ENCODE data around the gene KRT24. TPM values are rescaled to one million over a fixed set of nuclear protein-coding genes. Genes with fewer than 3 reads are reported as not detected.

Gene KRT24
- total and polyA plus RNA-seq, 2 of the 4 experiments (the other 2 are of a cell fraction): not detected

- H3K9ac ChIP-seq (ENCODE audit: low read depth, low read length): no peak overlapping the region
- no peak overlapping the region for H3K4ac ChIP-seq (ENCODE audit: low read depth, low read length)
- POLR2A ChIA-PET (ENCODE audit: unreplicated experiment): no interaction called here
- no peak overlapping the region for H4K91ac ChIP-seq (ENCODE audit: insufficient read depth, low read depth, low read length)
- H3K4me2 ChIP-seq (ENCODE audit: low read depth, low read length): no peak overlapping the region
- no peaks in the 10 kb centered on the region for H3K79me1 ChIP-seq (ENCODE audit: low read depth in 1 of 2, low read length in 2 of 2)
- H3K23ac ChIP-seq (ENCODE audit: low read depth, low read length): no peak overlapping the region
- no peak overlapping the region for H2AK9ac ChIP-seq (replicated peaks; ENCODE audit: low read depth, low read length, poor library complexity)
- H3K14ac ChIP-seq (replicated peaks; ENCODE audit: low read depth, low read length): no peak overlapping the region
- H3K27ac ChIP-seq (ENCODE audit: insufficient read depth, low read length): no peak overlapping the region
- no peaks in the 10 kb centered on the region for H3K4me1 ChIP-seq (ENCODE audit: control insufficient read depth, insufficient read depth, low read length)
- BruUV-seq (replicated peaks): no TSS peak
- H3K36me3 ChIP-seq (ENCODE audit: control insufficient read depth, insufficient read depth, low read length): no peaks in the 10 kb centered on the region
- no peaks in the 10 kb centered on the region; the same call in 1 of the 2 replicates for H3K9me3 ChIP-seq (ENCODE audit: control insufficient read depth, insufficient read depth, low read length)
- H3K56ac ChIP-seq (ENCODE audit: extremely low read depth, insufficient read depth, low read length): no peak overlapping the region
- WGBS, 2 experiments (ENCODE audit: extremely low coverage in 2 of 2, insufficient read length in 1 of 2): 40% methylated on average over 3 of the region's 5 CpGs; no CpG with 5 or more reads in 1 of the 2 experiments
- H3K27me3 ChIP-seq (ENCODE audit: control insufficient read depth, insufficient read depth, low read length): peaks cover 61% of the 10 kb centered on the region
- DNase-seq (no peak), ATAC-seq (ENCODE audit: low read depth) (no peak)
- dilution Hi-C loops (cut with HindIII; ENCODE audit: low sequenced_read_pairs, unreplicated experiment) (no loop called here), intact Hi-C loops (cut with micrococcal nuclease) (loop anchor here (10.0 kb wide), 1 partner anchor 55 kb away; the partner anchor contains the start of gene KRT25), in situ Hi-C loops (cut with MboI; ENCODE audit: low sequenced_read_pairs) (no loop called here)
- H3K18ac ChIP-seq (ENCODE audit: low read depth, low read length): no peak overlapping the region
- no peak for TF ChIP-seq CHD1 (IDR thresholded peaks at IDR 0.05; ENCODE audit: low read depth, low read length)
- no peak for TF ChIP-seq MAFK (IDR thresholded peaks at IDR 0.05; ENCODE audit: low read depth, low read length)
- H4K5ac ChIP-seq (ENCODE audit: low read depth, low read length): no peak overlapping the region
- H2BK5ac ChIP-seq (ENCODE audit: low read depth, low read length, poor library complexity, severe bottlenecking): no peak overlapping the region
- no peaks in the 10 kb centered on the region for H3K9me1 ChIP-seq (ENCODE audit: insufficient read depth, low read length)
- no peak overlapping the region for H3K4me3 ChIP-seq (ENCODE audit: insufficient read depth, low read depth, low read length)
- no peak overlapping the region for H2AK5ac ChIP-seq (ENCODE audit: low read depth, low read length)
- no peak overlapping the region for H2BK20ac ChIP-seq (ENCODE audit: low read depth, low read length)
- no peak overlapping the region for H4K8ac ChIP-seq (ENCODE audit: low read depth in 2 of 2, low read length in 2 of 2)
- CTCF ChIA-PET: no interaction called here
- H2BK120ac ChIP-seq (ENCODE audit: low read depth, low read length): no peak overlapping the region
- no peak overlapping the region for H2AFZ ChIP-seq (replicated peaks; ENCODE audit: low read length, poor library complexity)
- H4K20me1 ChIP-seq (ENCODE audit: insufficient read depth, low read length): no peaks in the 10 kb centered on the region
- H2BK15ac ChIP-seq (ENCODE audit: low read depth, low read length): no peak overlapping the region
Measured at GRCh38 chr17:40699853-40700252, 3.7 kb downstream of the KRT24 start.

All from IMR-90 (cell line).